ENCODE measurements around the gene CLCN1.
A peak's percentile ranks its signal among the peaks of the same experiment; 100 is the strongest.

CLCN1 gene

DNA sequence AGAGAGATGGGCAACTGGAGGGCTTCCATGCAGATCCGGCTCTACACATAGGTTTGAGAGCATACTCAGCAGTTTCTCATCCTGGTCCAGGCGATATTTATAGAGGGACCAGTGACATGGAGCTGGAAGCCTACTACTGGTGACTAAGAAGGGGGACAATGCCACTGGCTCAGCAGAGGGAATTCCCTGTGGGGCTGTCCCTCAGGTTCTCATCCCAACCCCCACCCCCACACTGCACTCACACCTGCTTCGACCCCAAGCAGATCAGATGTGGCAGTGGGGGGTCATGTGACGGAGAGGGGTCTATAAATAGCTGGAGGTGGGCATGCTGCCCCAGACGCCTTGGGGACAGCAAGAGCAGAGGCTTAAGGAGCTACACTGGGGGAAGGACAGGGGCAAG is at the start of gene CLCN1:
TSS of gene CLCN1 (plus strand) at position 336 of the 400 bp plus-strand sequence. CDS start 102 bp downstream, outside the sequence.
- no peak for DNase-seq (ENCODE audit: low read depth)
- no peak within 1 kb of the TSS for H3K4me3 ChIP-seq (replicated peaks; ENCODE audit: low read depth, low read length)
- TF ChIP-seq CTCF (IDR thresholded peaks at IDR 0.05; ENCODE audit: low read length, missing control alignments): no peak

GRCh38 chr7:143269251-143269650 is 46.7 kb upstream of the CLCN1 start:
- no peak for TF ChIP-seq CTCF (IDR thresholded peaks at IDR 0.05; ENCODE audit: low read length, missing control alignments)
- DNase-seq (ENCODE audit: low read depth): no peak
- no peak overlapping the region for H3K4me3 ChIP-seq (replicated peaks; ENCODE audit: low read depth, low read length)

GRCh38 chr7:143271240-143271639 is 44.7 kb upstream of the CLCN1 start:
- H3K4me3 ChIP-seq (replicated peaks; ENCODE audit: low read depth, low read length): no peak overlapping the region
- DNase-seq (ENCODE audit: low read depth): no peak
- TF ChIP-seq CTCF (IDR thresholded peaks at IDR 0.05; ENCODE audit: low read length, missing control alignments): no peak

DNA sequence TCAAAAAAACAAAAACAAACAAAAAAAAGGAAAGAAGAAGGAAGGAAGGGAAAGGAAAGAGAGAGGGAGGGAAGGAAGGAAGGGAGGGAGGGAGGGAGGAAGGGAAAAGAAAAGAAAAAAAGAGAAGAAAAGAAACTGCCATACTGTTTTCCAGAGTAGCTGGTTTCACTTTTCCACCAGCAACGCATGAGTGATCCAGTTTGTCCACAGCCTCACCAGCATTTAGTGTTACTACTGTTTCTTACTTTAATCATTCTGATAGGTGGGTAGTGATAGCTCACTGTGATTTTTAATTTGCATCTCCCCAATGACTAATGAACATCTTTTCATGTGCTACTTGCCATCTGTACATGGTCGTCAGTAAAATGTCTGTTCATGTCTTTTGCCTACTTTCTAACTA is 43.0 kb upstream of the CLCN1 start:
- no peak for DNase-seq (ENCODE audit: low read depth)
- H3K4me3 ChIP-seq (replicated peaks; ENCODE audit: low read depth, low read length): no peak overlapping the region
- no peak for TF ChIP-seq CTCF (IDR thresholded peaks at IDR 0.05; ENCODE audit: low read length, missing control alignments)

DNA sequence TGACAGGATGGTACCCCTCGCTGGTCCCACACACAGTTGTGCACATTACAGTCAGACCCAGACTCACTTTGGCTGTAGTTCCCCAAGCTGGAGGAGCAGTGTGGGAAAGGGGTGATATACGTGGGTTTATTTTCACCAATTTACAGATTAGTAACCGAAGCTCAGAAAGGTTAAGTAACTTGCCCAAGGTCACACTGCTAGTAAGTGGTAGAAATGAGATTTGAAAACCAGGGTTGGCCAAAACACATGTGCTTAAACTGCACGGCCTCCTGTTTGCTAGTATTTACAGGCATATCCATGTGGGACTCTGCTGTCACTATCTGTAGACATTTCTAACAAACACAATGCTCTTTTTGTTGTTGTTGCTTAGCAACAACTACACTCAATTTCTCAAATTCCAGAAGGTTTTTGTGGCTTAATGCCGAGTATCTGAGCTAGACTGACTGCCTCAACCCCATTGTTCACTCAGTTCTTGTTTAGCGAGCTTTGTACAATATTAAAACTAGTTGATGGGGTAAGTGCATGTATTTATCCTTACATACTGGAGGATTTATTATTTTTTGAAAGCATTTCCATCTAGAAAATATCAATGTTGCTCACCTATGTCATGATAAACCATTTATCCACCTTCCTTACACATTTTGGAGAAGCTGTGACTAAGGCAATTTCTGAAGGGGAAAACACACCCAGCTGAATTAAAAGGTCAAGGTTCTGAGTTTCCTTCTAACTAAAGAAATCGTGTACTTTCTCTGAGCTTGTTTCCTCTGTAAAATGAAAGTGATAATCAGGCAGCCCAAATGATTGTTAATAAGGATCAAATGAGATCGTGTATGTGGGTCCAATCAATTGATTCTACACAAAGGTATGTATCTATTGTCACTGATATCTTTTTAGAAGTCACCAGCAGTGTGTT is 36.5 kb upstream of the CLCN1 start:
- peak; percentile 94 for DNase-seq (ENCODE audit: low read depth)
- H3K4me3 ChIP-seq (replicated peaks; ENCODE audit: low read depth, low read length): no peak overlapping the region
- no peak for TF ChIP-seq CTCF (IDR thresholded peaks at IDR 0.05; ENCODE audit: low read length, missing control alignments)

GRCh38 chr7:143280160-143280559 is 35.8 kb upstream of the CLCN1 start:
- TF ChIP-seq CTCF (IDR thresholded peaks at IDR 0.05; ENCODE audit: low read length, missing control alignments): no peak
- no peak for DNase-seq (ENCODE audit: low read depth)
- no peak overlapping the region for H3K4me3 ChIP-seq (replicated peaks; ENCODE audit: low read depth, low read length)

- TF ChIP-seq CTCF (IDR thresholded peaks at IDR 0.05; ENCODE audit: low read length, missing control alignments): no peak
- DNase-seq (ENCODE audit: low read depth): no peak
Measured at GRCh38 chr7:143280566-143280965, 35.3 kb upstream of the CLCN1 start.

More at GRCh38 chr7:143280566-143280965, 35.3 kb upstream of the CLCN1 start:
- no peak overlapping the region for H3K4me3 ChIP-seq (replicated peaks; ENCODE audit: low read depth, low read length)
